NK-92 (cell line): ENCODE data around the gene EME1.

Experiments
- DNase-seq: peaks from one replicate; lab custom pipeline; 2025; ENCODE audit not compliant: unreplicated experiment; lab: John Stamatoyannopoulos, UW

The EME1 gene

DNA sequence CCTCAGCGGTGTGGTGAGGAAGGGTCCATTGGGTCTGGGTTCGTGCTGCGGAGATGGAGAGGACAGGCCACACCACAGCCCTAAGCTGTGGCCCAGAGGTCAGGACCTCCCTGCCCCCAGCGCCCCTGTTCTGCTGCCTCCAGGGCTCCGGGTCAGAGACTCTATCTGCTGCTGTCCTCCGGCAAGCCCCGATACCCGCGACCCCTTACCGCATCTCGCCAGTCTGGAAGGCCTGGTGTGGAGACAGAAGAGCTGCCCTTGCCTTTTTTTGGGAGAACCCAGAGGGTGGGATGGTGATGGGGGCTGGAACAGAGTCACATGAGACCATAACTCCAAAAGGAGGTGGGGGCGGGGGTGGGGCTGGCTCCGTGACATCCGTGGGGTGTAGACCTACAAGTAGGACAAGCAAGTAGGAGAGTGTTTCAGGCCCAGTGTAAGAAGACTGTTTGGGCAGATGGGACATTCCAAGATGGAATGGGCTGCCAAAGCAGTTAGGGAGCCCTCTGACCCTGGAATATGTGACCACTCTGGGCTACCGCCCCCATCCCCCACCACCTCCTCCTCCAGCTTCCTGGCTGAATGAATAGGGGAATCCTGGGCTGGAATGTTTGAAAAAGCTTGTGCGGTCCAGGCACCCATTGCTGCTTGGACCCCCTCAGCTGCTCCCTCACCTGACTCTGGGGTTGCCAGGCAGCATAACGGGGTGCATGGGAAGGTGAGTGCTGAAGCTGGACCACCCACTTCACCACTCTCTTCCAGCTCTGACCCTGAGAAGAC is 25.7 kb upstream of the EME1 start:
- DNase-seq = no peak

DNA sequence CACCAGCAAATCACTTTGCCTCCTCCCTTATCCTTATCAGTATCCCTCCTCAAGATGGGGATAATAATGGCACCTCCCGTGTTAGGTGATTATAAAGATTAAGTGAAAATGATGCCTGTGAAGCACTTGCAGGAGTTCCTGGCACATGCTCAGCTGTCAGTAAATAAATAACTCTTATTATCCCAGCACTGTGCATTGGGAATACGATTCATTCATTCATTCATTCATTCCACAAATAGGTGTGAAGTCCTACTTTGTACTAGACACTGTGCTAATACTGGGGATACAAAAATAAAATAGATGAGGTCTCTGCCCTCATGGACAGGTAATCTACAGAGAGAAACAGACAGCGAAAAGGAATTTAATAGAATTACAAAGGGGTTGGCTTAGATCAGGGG is 25.1 kb upstream of the EME1 start:
- DNase-seq = no peak

DNA sequence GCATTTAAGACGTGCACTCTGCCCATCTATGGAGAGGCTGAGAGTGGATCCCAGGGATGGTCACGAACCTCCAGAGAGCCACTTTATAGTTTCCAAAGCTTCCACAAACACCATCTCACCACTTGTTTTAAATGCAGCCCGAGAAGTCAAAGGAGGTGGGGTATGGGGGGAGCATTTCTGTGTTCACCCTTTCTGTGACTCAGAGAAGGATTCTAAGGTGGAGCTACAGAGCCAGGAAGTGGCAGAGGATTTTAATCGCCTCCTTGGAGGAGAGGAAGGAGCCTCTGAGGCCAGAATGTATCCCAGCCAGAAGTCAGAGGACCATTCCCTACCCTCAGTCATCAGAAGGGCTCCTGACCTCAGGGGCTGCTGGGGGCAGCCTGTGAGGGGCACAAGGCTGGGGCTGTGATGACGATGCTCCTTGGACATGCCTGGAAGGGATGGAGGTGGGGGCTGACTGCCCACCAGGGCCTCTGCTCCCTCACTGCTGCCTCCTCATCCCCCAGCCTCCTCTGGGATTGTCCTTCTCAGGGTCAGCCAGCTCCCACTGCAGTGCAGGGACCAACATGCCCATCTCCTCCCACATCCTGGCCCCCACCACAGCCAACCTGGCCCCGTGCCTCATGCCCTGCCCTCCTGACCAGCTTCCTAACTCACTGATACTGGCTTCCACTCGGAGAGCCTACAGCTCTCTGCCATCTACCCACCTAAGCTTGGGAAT is 24.3 kb upstream of the EME1 start:
- DNase-seq = no peak

DNA sequence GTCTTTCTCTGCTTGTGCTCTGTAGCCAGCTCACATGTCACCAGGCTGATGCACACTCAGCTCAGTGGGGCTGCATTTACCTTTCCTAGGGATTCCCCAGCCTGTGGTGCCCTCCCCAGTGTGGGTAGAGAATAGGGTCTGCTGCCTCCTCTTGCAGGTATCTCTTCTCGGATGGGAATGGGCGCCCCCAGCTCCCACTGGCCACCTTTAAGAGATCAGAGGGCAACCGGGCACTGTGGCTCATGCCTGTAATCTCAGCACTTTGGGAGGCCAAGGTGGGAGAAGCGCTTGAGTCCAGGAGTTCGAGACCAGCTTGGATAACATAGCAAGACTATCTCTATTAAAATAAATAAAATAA is 23.8 kb upstream of the EME1 start:
- no peak for DNase-seq

DNA sequence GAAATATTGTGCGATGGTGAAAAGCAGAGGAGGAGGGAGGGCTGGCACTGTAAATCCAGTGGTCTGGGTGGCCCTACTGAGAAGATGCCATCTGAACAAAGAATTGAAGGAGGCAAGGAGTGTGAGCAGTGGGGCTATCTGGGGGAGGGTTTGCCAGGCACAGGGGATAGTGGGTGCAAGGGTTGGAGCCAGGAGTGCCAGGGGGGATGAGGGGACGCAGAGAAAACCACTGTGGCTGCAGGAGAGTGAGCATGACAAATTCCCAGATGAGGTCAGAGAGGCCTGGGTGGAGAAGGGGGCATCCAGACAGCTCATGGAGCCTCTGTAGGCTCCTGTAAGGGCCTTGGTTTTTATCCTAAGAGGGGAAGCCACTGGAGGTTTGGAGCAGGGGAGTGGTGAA is 22.3 kb upstream of the EME1 start:
- no peak for DNase-seq

GRCh38 chr17:50352072-50352692 is 20.8 kb upstream of the EME1 start:
- DNase-seq = no peak

- no peak for DNase-seq
Observed at GRCh38 chr17:50352693-50353599, 20.1 kb upstream of the EME1 start.

- no peak for DNase-seq
Observed at GRCh38 chr17:50353600-50354195, 19.3 kb upstream of the EME1 start.

- no peak for DNase-seq
Observed at GRCh38 chr17:50354198-50354597, 18.8 kb upstream of the EME1 start.

DNA sequence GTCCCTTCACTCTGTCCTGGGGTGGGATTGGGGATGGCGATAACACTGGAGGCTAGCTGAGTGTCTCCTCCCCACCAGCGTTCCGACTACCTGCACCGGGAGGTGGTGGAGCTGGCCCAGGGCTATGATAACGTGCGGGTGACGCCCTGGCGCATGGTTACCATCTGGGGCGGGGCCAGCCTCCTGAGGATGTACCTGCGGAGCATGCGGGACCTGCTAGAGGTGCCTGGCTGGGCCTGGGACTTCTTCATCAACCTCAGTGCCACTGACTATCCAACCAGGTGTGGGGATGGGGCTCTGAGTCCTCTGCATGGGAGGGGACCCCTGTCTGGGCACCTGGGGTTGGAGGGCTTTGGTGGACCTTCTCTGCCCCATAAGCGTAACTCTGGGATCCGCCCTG is 18.3 kb upstream of the EME1 start:
- no peak for DNase-seq

- no peak for DNase-seq
Observed at GRCh38 chr17:50355336-50355700, 17.7 kb upstream of the EME1 start.

- no peak for DNase-seq
Observed at GRCh38 chr17:50355701-50356341, 17.2 kb upstream of the EME1 start.

DNA sequence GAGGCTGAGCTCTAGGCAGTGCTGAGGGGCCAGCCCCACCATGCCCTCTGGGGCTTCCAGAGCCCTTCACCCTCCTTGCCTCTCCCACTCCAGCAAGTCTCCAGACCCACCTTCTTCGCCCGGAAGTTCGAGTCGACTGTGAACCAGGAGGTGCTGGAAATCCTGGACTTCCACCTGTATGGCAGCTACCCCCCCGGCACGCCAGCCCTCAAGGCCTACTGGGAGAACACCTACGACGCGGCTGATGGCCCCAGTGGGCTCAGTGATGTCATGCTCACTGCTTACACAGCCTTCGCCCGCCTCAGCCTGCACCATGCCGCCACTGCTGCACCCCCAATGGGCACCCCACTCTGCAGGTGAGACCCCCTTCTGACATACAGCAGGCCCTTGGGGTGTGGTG is 16.6 kb upstream of the EME1 start:
- no peak for DNase-seq

GRCh38 chr17:50356892-50357510 is 16.0 kb upstream of the EME1 start:
- DNase-seq = no peak

- DNase-seq = no peak
Observed at GRCh38 chr17:50358177-50358576, 14.9 kb upstream of the EME1 start.

DNA sequence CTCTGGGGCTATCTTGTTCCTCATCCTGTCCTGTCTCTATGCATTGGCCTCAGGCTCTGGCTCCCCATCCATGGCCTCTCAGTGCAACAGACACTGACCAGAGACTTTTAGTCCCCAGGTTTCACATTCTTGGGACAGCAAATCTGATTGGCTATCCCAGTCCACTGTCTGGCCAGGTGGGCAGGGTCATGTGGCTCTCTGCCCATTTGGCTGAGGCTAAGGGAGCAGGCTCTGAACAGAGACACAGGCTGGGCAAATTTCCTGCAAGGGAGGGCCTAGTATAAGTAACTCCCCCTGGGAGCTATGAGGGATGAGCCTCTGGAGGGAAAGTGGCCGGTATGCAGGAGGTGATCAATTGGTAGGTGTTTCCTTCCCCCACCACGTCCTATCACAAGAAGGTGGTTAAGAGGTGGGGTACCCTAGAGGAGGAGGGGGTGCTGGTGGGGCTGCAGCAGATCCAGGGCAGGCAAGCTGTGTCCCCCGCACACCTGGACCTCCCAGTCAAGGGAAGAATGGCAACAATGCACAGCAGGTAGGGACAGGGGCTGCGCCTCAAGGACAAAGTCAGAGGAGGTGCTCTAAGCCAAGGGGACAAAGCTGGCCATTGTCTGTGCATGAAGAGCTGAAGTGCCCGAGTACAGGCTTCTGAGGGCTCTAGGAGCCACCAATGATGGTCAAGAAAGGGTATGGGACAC is 13.9 kb upstream of the EME1 start:
- DNase-seq = no peak

DNA sequence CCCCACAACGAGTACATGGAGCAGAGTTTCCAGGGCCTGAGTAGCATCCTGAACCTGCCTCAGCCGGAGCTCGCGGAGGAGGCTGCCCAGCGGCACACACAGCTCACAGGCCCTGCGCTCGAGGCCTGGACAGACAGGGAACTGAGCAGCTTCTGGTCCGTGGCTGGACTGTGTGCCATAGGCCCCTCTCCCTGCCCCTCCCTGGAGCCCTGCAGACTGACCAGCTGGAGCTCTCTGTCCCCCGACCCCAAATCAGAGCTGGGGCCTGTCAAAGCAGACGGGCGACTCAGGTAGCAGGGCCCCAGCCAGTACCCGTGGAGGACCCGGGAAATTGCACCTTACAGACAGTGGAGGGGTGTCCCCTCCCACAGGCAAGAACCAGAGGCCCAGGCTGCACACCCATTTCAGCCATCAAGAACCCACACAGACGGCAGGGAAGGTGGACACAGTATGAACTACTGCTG is 13.0 kb upstream of the EME1 start:
- DNase-seq = no peak

DNA sequence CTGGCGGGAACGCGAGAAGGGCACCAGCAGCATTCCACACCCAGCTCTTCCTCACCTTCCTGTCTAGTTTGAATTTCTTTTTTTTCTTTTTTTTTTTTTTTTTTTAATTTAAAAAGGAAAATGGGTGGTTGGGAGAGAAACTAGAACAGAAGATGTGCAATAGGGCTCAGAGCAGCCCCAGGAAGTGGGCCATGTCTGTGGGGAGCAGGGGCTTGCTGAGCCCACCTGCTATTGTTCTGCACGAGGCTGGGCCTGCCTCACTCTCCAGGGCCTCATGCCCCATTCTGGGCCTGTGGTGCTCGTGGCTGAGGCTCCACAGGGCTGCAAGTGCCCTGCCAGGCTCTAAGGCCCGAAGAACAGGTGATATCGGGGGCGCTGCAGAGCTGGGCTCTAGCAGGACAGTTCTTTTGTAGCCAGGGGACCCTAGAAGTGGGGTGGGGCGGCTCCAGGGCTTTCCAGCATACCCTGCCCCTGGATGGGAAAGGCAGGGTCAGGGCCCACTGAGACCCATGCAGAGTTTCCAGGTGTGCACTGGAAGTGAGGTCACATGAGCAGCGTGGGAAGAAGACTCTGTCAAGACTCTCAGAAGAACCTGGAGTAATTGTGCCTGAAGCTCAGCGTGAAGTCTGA is 12.4 kb upstream of the EME1 start:
- DNase-seq = no peak
